GM12878 (cell line): ENCODE measurements around the gene UBR2. TPM values are rescaled to one million over a fixed set of nuclear protein-coding genes. Genes with fewer than 3 reads are reported as not detected.

Experiments used
- ATAC-seq: fragments of 200-7000 bp; cut with Tn5 transposase; 3 replicates; pipeline ENCODE4 v1.9.1; 2020; ENCODE audit warnings: mild to moderate bottlenecking, moderate library complexity
- BruUV-seq: library from RNA; stranded (reverse); fragments of 400-500 nt; replicated peaks from 2 replicates; lab custom pipeline; 2021; lab: Mats Ljungman, UMichigan
- CTCF ChIA-PET: fragments of 300-600 bp; sonication (Branson Sonifier 250); formaldehyde crosslinking; extraction: SDS; loops from one replicate; lab custom pipeline; 2021; ENCODE audit warnings: inconsistent platforms; lab: Yijun Ruan, JAX
- POLR2A ChIA-PET: fragments of 350-600 bp; formaldehyde crosslinking; extraction: SDS; loops from one replicate; lab custom pipeline; 2021; ENCODE audit warnings: inconsistent platforms; lab: Charles Lee
- RAD21 ChIA-PET: fragments of 300-600 bp; sonication (Branson Sonifier 250); formaldehyde crosslinking; loops from one replicate; lab custom pipeline; 2023; ENCODE audit warnings: antibody characterized with exemption; ENCODE audit not compliant: unreplicated experiment; lab: Charles Lee
- SMC1A ChIA-PET: fragments of 300-600 bp; sonication (Branson Sonifier 250); formaldehyde crosslinking; loops from one replicate; lab custom pipeline; 2023; ENCODE audit not compliant: unreplicated experiment, uncharacterized antibody; lab: Charles Lee
- DNase-seq: peaks from one replicate; pipeline ENCODE4 v3.0.0-alpha.2; 2011; ENCODE audit warnings: low read depth, low spot score
- FAIRE-seq: peaks from 3 replicates; lab custom pipeline; 2011; peaks lifted over from hg19 to GRCh38; lab: Jason Lieb, UNC
- H2AFZ ChIP-seq: 2 replicates; pipeline ENCODE4 v1.6.0; 2011; ENCODE audit warnings: low read depth, low read length, control low read depth; ENCODE audit not compliant: control insufficient read depth
- H3K27ac ChIP-seq: 2 replicates; pipeline ENCODE4 v1.5.1; 2011; ENCODE audit warnings: control low read depth; ENCODE audit not compliant: control insufficient read depth, insufficient read depth
- H3K27me3 ChIP-seq, 2 experiments: replicated peaks in 1 of 2; 2 replicates each; pipeline versions ENCODE4 v1.6.0 to v1.6.1; 2011; ENCODE audit warnings: low read length in 1 of 2; ENCODE audit not compliant: control insufficient read depth in 2 of 2, insufficient read depth in 2 of 2
- H3K36me3 ChIP-seq, 2 experiments: 2 replicates each; pipeline ENCODE4 v1.5.1; 2011; ENCODE audit warnings: low read length in 1 of 2; ENCODE audit not compliant: control insufficient read depth in 2 of 2, insufficient read depth in 2 of 2
- H3K4me1 ChIP-seq: 2 replicates; pipeline ENCODE4 v1.6.1; 2011; ENCODE audit warnings: mild to moderate bottlenecking, low read length, moderate library complexity, mixed read lengths; ENCODE audit not compliant: control insufficient read depth, insufficient read depth
- H3K4me2 ChIP-seq: 2 replicates; pipeline ENCODE4 v1.6.0; 2011; ENCODE audit warnings: control low read depth; ENCODE audit not compliant: control insufficient read depth, insufficient read depth
- H3K4me3 ChIP-seq: fragments of 200-600 bp; sonication (generic); 2 replicates; pipeline ENCODE4 v1.5.1; 2016
- H3K79me2 ChIP-seq: 2 replicates; pipeline ENCODE4 v1.6.0; 2011; ENCODE audit warnings: low read length; ENCODE audit not compliant: control insufficient read depth, insufficient read depth
- H3K9ac ChIP-seq: 2 replicates; pipeline ENCODE4 v1.8.0; 2011; ENCODE audit warnings: low read length, control low read depth, mixed read lengths; ENCODE audit not compliant: control insufficient read depth, insufficient read depth
- H3K9me3 ChIP-seq: replicated peaks from 3 replicates; pipeline ENCODE4 v1.5.1; 2011; ENCODE audit warnings: mild to moderate bottlenecking, low read length; ENCODE audit not compliant: control insufficient read depth, insufficient read depth
- H4K20me1 ChIP-seq: 2 replicates; pipeline ENCODE4 v1.6.0; 2011; ENCODE audit not compliant: control insufficient read depth, insufficient read depth
- IRF4 ChIP-seq: IDR thresholded peaks from 2 replicates; pipeline ENCODE4 v1.6.1; 2011; ENCODE audit warnings: low read depth, low read length
- RB1 ChIP-seq: fragments of 450-650 bp; formaldehyde crosslinking; IDR thresholded peaks from 2 replicates; pipeline ENCODE4 v1.6.1; 2017; ENCODE audit warnings: mild to moderate bottlenecking, borderline replicate concordance
- SMAD1 ChIP-seq: fragments of 450-650 bp; IDR thresholded peaks from 2 replicates; pipeline ENCODE4 v1.6.1; 2018; ENCODE audit warnings: mild to moderate bottlenecking, low read depth; ENCODE audit not compliant: partially characterized antibody
- STAT1 ChIP-seq: fragments of 450-650 bp; conservative IDR thresholded peaks from 2 replicates; pipeline ENCODE4 v1.6.1; 2014; ENCODE audit warnings: antibody characterized with exemption, mild to moderate bottlenecking
- TBL1XR1 ChIP-seq: IDR thresholded peaks from 2 replicates; pipeline ENCODE4 v1.6.1; 2012; ENCODE audit warnings: low read depth, low read length, improper control_type of control experiment
- ZNF592 ChIP-seq: fragments of 450-650 bp; IDR thresholded peaks from 2 replicates; pipeline ENCODE4 v1.6.1; 2017; ENCODE audit warnings: mild to moderate bottlenecking, moderate library complexity
- WGBS: methylation state at CpG from one replicate; pipeline ENCODE4 v1.1.6; 2016; ENCODE audit warnings: low lambda C conversion rate; ENCODE audit not compliant: insufficient replicate concordance, insufficient coverage; ENCODE audit errors: missing lambda C conversion rate; 5-methylcytosine and 5-hydroxymethylcytosine counted together
- in situ Hi-C: fragments of 300-500 bp; cut with MboI; formaldehyde crosslinking; loops from 9 replicates; pipeline ENCODE4 v1.14.3; 2018; ENCODE audit warnings: mixed read lengths
- intact Hi-C: fragments of 100-400 bp; cut with micrococcal nuclease; formaldehyde crosslinking; loops from one replicate; pipeline ENCODE4 v1.14.2; 2022; ENCODE audit not compliant: unreplicated experiment
- polyA plus RNA-seq, 11 experiments: library from polyadenylated mRNA; depleted of rRNA in 4 of 11; unstranded in 6 of 11; stranded (reverse) in 5 of 11; fragments of >200 nt; fragmentation: Nextera tagmentation in 4 of 11; fragmentation: Illumina TruSeq in 1 of 11; extraction: Ambion mirVana in 4 of 11; extraction: Trizol in 1 of 11; gene quantifications; 1 replicate in 1 of 11; 2 replicates in 10 of 11; pipeline versions ENCODE4 v1.2.1 to v1.2.3, GENCODE V29; 2011 to 2016; ENCODE audit warnings: inconsistent platforms in 2 of 11, missing spikeins in 2 of 11, low read depth in 1 of 11
- total RNA-seq, 4 experiments: library from RNA; depleted of rRNA in 3 of 4; stranded (reverse); fragments of >200 nt in 3 of 4; fragmentation: Illumina TruSeq in 1 of 4; extraction: Trizol in 1 of 4; gene quantifications; 2 replicates each; pipeline versions ENCODE4 v1.2.1 to v1.2.3, GENCODE V29; 2013 to 2021

Gene UBR2
- total and polyA plus RNA-seq, 10 of the 15 experiments (the other 5 are each of a cell fraction or from before 2014, with no cell fraction given), result 2.3 to 18.4 (median 9.6) TPM

- Histone ChIP-seq H3K36me3 (no peaks in the 10 kb centered on the region), H3K27ac (no peak overlapping the region), H3K9ac (no peak overlapping the region), H3K4me2 (no peak overlapping the region), H3K79me2 (no peaks in the 10 kb centered on the region), H4K20me1 (no peaks in the 10 kb centered on the region), H3K27me3 (no peaks in the 10 kb centered on the region), H3K4me3 (no peak overlapping the region), H2AFZ (no peak overlapping the region), H3K9me3 (no peaks in the 10 kb centered on the region; the same call in 2 of the 3 replicates), H3K4me1 (peaks cover 6% of the 10 kb centered on the region)
- BruUV-seq, result no TSS peak
- ChIA-PET CTCF (interaction anchor here (0.6 to 1.8 kb wide), 6 partner anchors 11 to 338 kb away, joined by 3 to 8 read pairs (median 4); no protein-coding TSS in a partner anchor), POLR2A (interaction anchor here (0.5 kb wide), 1 partner anchor 1692 kb away, joined by 3 read pairs; no protein-coding TSS in a partner anchor), SMC1A (interaction anchor here (0.6 to 1.8 kb wide), 2 partner anchors 124 to 291 kb away, joined by 5 to 9 read pairs; no protein-coding TSS in a partner anchor), RAD21 (interaction anchor here (1.0 to 1.3 kb wide), 3 partner anchors 91 to 448 kb away, joined by 3 read pairs; no protein-coding TSS in a partner anchor)
- 81% methylated on average over 5 of the region's 5 CpGs for WGBS
- TF ChIP-seq ZNF592, result no peak
- TF ChIP-seq IRF4, result no peak
- TF ChIP-seq STAT1, result no peak
- TF ChIP-seq RB1, result no peak
- no peak for TF ChIP-seq SMAD1
- no peak for TF ChIP-seq TBL1XR1
- no peak for ATAC-seq
- no peak for FAIRE-seq
- intact Hi-C loops (no loop called here), in situ Hi-C loops (no loop called here)
- no peak for DNase-seq
Measured at GRCh38 chr6:42552380-42552779, 11.4 kb upstream of the UBR2 start.
